Measurements from ENCODE around the gene ABHD17A.

- TF ChIP-seq, protein P1, sequence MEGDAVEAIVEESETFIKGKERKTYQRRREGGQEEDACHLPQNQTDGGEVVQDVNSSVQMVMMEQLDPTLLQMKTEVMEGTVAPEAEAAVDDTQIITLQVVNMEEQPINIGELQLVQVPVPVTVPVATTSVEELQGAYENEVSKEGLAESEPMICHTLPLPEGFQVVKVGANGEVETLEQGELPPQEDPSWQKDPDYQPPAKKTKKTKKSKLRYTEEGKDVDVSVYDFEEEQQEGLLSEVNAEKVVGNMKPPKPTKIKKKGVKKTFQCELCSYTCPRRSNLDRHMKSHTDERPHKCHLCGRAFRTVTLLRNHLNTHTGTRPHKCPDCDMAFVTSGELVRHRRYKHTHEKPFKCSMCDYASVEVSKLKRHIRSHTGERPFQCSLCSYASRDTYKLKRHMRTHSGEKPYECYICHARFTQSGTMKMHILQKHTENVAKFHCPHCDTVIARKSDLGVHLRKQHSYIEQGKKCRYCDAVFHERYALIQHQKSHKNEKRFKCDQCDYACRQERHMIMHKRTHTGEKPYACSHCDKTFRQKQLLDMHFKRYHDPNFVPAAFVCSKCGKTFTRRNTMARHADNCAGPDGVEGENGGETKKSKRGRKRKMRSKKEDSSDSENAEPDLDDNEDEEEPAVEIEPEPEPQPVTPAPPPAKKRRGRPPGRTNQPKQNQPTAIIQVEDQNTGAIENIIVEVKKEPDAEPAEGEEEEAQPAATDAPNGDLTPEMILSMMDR (IDR thresholded peaks at IDR 0.05) = no peak
- TF ChIP-seq POLR2A (IDR thresholded peaks at IDR 0.05) = no peak
These were observed 55.3 kb downstream of the ABHD17A start for GRCh38 chr19:1829958-1830357.
